NB4 (cell line): ENCODE measurements around the gene HLCS.

Experiments
- DNase-seq: peaks from one replicate; pipeline ENCODE4 v3.0.0; 2010; ENCODE audit warnings: low read depth
- H3K4me3 ChIP-seq: one replicate; pipeline ENCODE4 v1.5.1; 2011; ENCODE audit warnings: mild to moderate bottlenecking, low read depth, low read length, moderate library complexity
- CTCF ChIP-seq: IDR thresholded peaks from one replicate; pipeline ENCODE4 v1.5.1; 2012; ENCODE audit warnings: low read depth, low read length
- MAX ChIP-seq: IDR thresholded peaks from 2 replicates; pipeline ENCODE4 v1.6.1; 2011; ENCODE audit warnings: low read depth, low read length
- MYC ChIP-seq: IDR thresholded peaks from 2 replicates; pipeline ENCODE4 v1.6.1; 2011; ENCODE audit warnings: low read depth, low read length
- POLR2A ChIP-seq: IDR thresholded peaks from 2 replicates; pipeline ENCODE4 v1.6.1; 2011; ENCODE audit warnings: mild to moderate bottlenecking; ENCODE audit not compliant: insufficient read length; ENCODE audit errors: extremely low read depth

HLCS gene

GRCh38 chr21:36849461-36850105 is 116.9 kb downstream of the HLCS start:
- TF ChIP-seq MAX (no peak), CTCF (no peak), MYC (no peak)
- DNase-seq, result no peak
- no peak overlapping the region for H3K4me3 ChIP-seq

- no peak for DNase-seq
- no peak overlapping the region for H3K4me3 ChIP-seq
- TF ChIP-seq CTCF, result no peak
- no peak for TF ChIP-seq MYC
- no peak for TF ChIP-seq POLR2A
- no peak for TF ChIP-seq MAX
Measured at GRCh38 chr21:36848730-36849274, 117.7 kb downstream of the HLCS start.

- H3K4me3 ChIP-seq, result no peak overlapping the region
- no peak for TF ChIP-seq POLR2A
- no peak for TF ChIP-seq MYC
- no peak for TF ChIP-seq MAX
- no peak for TF ChIP-seq CTCF
- no peak for DNase-seq
Measured at GRCh38 chr21:36847189-36847588, 119.3 kb downstream of the HLCS start.

- H3K4me3 ChIP-seq, result no peak overlapping the region
- no peak for TF ChIP-seq CTCF
- no peak for TF ChIP-seq MYC
- no peak for TF ChIP-seq MAX
- no peak for TF ChIP-seq POLR2A
- DNase-seq, result no peak
Measured at GRCh38 chr21:36846631-36847030, 119.8 kb downstream of the HLCS start.

GRCh38 chr21:36845790-36846189 is 120.7 kb downstream of the HLCS start:
- TF ChIP-seq CTCF (no peak), MYC (no peak), POLR2A (no peak), MAX (no peak)
- H3K4me3 ChIP-seq, result no peak overlapping the region
- DNase-seq, result no peak
